ENCODE data around the gene C9orf153. TPM values are rescaled to one million over a fixed set of nuclear protein-coding genes. Genes with fewer than 3 reads are reported as not detected.
A peak's percentile ranks its signal among the peaks of the same experiment; 100 is the strongest.

C9orf153 gene
- total and polyA plus RNA-seq, 2 donors (not counting 1 experiment from before 2014, with no cell fraction given) = 0.67 TPM; not detected in 1

DNA sequence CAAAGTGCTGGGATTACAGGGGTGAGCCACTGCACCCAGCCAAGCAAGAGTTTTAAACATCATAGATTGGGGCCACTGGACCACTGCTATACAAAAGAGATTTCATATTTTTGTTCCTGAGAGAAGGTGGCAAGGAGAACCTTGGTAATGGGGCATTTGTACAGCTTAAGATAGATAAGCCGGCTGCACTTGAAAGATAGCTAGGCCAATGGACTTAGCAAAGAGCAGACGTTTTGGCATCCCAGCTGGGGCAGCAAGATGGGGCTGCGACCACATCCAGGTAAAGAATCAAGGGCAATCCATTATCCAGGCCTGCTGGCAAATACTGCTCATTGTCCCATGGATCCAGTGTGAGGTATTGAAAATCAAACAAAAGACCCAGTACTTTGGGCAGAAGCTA is 26.8 kb upstream of the C9orf153 start:
- CTCF ChIA-PET = no interaction called here
- H3K4me3 Mint-ChIP-seq = no peak overlapping the region
- no peak overlapping the region for H3K4me3 ChIP-seq (ENCODE audit: control extremely low read depth in 1 of 5, extremely low read depth in 1 of 5, insufficient read depth in 1 of 5, low read depth in 2 of 5, low read length in 4 of 5)
- H3K27me3 Mint-ChIP-seq = no peaks in the 10 kb centered on the region
- intact Hi-C loops (cut with micrococcal nuclease) = no loop called here
- no peak overlapping the region for H2AFZ ChIP-seq (ENCODE audit: insufficient read depth, low read depth, low read length, poor library complexity, severe bottlenecking)
- H3K9me3 Mint-ChIP-seq (ENCODE audit: insufficient read depth) = no peaks in the 10 kb centered on the region
- TF ChIP-seq EZH2 (IDR thresholded peaks at IDR 0.05; ENCODE audit: borderline replicate concordance, insufficient read depth, low read depth, low read length, poor library complexity, severe bottlenecking) = no peak
- TF ChIP-seq CTCF (IDR thresholded peaks at IDR 0.05) = no peak
- peak overlapping the region in 1 of 2 donors; percentile 56 for H3K27ac ChIP-seq (ENCODE audit: low read length in 2 of 2)
- H3K27me3 ChIP-seq (replicated peaks in 1 of 4; ENCODE audit: control extremely low read depth in 1 of 4, control insufficient read depth in 3 of 4, insufficient read depth in 4 of 4, low read length in 3 of 4) = no peaks in the 10 kb centered on the region
- H3K4me1 Mint-ChIP-seq = peaks cover 13% of the 10 kb centered on the region
- DNase-seq (no peak), ATAC-seq (ENCODE audit: low read depth) (no peak)
- H3K9ac ChIP-seq (ENCODE audit: low read length) = no peak overlapping the region
- peaks cover 9 to 12% of the 10 kb centered on the region in 2 donors for H3K4me1 ChIP-seq (ENCODE audit: control insufficient read depth in 2 of 2, insufficient read depth in 2 of 2, low read length in 2 of 2)
- H3K27ac Mint-ChIP-seq = no peak overlapping the region
- H3K79me2 ChIP-seq (ENCODE audit: control insufficient read depth, insufficient read depth, low read length) = peaks cover 6% of the 10 kb centered on the region
- H3K36me3 ChIP-seq (replicated peaks in 1 of 2; ENCODE audit: control extremely low read depth in 1 of 2, control insufficient read depth in 1 of 2, extremely low read depth in 1 of 2, insufficient read depth in 2 of 2, low read length in 1 of 2) = peaks cover 4 to 7% of the 10 kb centered on the region in 2 experiments
- peaks cover 7% of the 10 kb centered on the region for H4K20me1 ChIP-seq (ENCODE audit: control insufficient read depth, insufficient read depth, low read length, poor library complexity, severe bottlenecking)
- H3K4me2 ChIP-seq (replicated peaks; ENCODE audit: low read depth, low read length, poor library complexity, severe bottlenecking) = no peak overlapping the region
- POLR2A ChIA-PET = no interaction called here
- H3K9me3 ChIP-seq (ENCODE audit: control extremely low read depth in 1 of 3, control insufficient read depth in 2 of 3, insufficient read depth in 1 of 3, low read length in 2 of 3) = no peaks in the 10 kb centered on the region
- WGBS (ENCODE audit: insufficient coverage) = 59% methylated on average over 3 of the region's 3 CpGs

DNA sequence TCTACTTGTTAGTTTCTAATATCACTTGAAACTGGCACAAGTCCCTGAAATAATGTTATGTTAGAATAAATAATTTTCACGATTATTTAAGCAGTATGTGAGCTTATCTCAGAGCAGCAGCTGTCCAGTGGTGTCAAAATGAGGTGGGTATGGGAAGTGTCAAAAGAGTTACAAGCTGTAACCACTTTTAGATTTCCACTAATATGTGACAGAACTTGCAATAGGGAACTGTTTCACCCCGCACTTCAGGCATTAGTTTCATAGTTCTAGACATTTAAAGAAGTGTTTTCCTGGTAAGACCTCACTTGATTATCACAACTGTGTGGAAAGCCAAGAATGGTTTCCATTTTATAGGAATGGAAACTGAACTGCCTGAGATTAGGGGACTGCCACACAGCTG is 25.8 kb upstream of the C9orf153 start:
- no CpG with 5 or more reads among the region's 2 CpGs for WGBS (ENCODE audit: insufficient coverage)
- H3K27me3 ChIP-seq (replicated peaks in 1 of 4; ENCODE audit: control extremely low read depth in 1 of 4, control insufficient read depth in 3 of 4, insufficient read depth in 4 of 4, low read length in 3 of 4) = no peaks in the 10 kb centered on the region
- H3K9ac ChIP-seq (ENCODE audit: low read length) = no peak overlapping the region
- intact Hi-C loops (cut with micrococcal nuclease) = no loop called here
- peaks cover 11 to 14% of the 10 kb centered on the region in 2 donors for H3K4me1 ChIP-seq (ENCODE audit: control insufficient read depth in 2 of 2, insufficient read depth in 2 of 2, low read length in 2 of 2)
- no peak overlapping the region for H3K4me3 ChIP-seq (ENCODE audit: control extremely low read depth in 1 of 5, extremely low read depth in 1 of 5, insufficient read depth in 1 of 5, low read depth in 2 of 5, low read length in 4 of 5)
- no peak overlapping the region for H2AFZ ChIP-seq (ENCODE audit: insufficient read depth, low read depth, low read length, poor library complexity, severe bottlenecking)
- Mint-ChIP-seq H3K4me1 (peaks cover 17% of the 10 kb centered on the region), H3K27ac (no peak overlapping the region), H3K27me3 (no peaks in the 10 kb centered on the region), H3K4me3 (no peak overlapping the region), H3K9me3 (ENCODE audit: insufficient read depth) (no peaks in the 10 kb centered on the region)
- H3K36me3 ChIP-seq (replicated peaks in 1 of 2; ENCODE audit: control extremely low read depth in 1 of 2, control insufficient read depth in 1 of 2, extremely low read depth in 1 of 2, insufficient read depth in 2 of 2, low read length in 1 of 2) = peaks cover 4 to 7% of the 10 kb centered on the region in 2 experiments
- H3K79me2 ChIP-seq (ENCODE audit: control insufficient read depth, insufficient read depth, low read length) = peaks cover 16% of the 10 kb centered on the region
- H3K4me2 ChIP-seq (replicated peaks; ENCODE audit: low read depth, low read length, poor library complexity, severe bottlenecking) = no peak overlapping the region
- TF ChIP-seq EZH2 (IDR thresholded peaks at IDR 0.05; ENCODE audit: borderline replicate concordance, insufficient read depth, low read depth, low read length, poor library complexity, severe bottlenecking) (no peak), CTCF (IDR thresholded peaks at IDR 0.05) (no peak)
- CTCF ChIA-PET = no interaction called here
- POLR2A ChIA-PET = no interaction called here
- H3K27ac ChIP-seq (ENCODE audit: low read length in 2 of 2) = peak overlapping the region in 1 of 2 donors; percentile 54
- H3K9me3 ChIP-seq (ENCODE audit: control extremely low read depth in 1 of 3, control insufficient read depth in 2 of 3, insufficient read depth in 1 of 3, low read length in 2 of 3) = no peaks in the 10 kb centered on the region
- H4K20me1 ChIP-seq (ENCODE audit: control insufficient read depth, insufficient read depth, low read length, poor library complexity, severe bottlenecking) = peaks cover 13% of the 10 kb centered on the region
- DNase-seq (no peak), ATAC-seq (ENCODE audit: low read depth) (no peak)
